SU-DHL-6 (cell line): ENCODE data around the gene RBM20.

Source experiments
- EZH2phosphoT487 ChIP-seq: fragments of 200-600 bp; sonication (generic), shearing (Covaris generic); conservative IDR thresholded peaks from 2 replicates; pipeline ENCODE4 v1.6.1; 2018; ENCODE audit warnings: mild to moderate bottlenecking, antibody characterized with exemption, low read length, moderate library complexity, mixed read lengths
- TF ChIP-seq, protein P1 (sequence below): fragments of 200-600 bp; sonication (generic); IDR thresholded peaks from one replicate; pipeline ENCODE4 v1.5.1; 2017; ENCODE audit warnings: antibody characterized with exemption, mild to moderate bottlenecking, low read length, moderate library complexity; ENCODE audit not compliant: insufficient read depth, poor library complexity, severe bottlenecking

DNA sequence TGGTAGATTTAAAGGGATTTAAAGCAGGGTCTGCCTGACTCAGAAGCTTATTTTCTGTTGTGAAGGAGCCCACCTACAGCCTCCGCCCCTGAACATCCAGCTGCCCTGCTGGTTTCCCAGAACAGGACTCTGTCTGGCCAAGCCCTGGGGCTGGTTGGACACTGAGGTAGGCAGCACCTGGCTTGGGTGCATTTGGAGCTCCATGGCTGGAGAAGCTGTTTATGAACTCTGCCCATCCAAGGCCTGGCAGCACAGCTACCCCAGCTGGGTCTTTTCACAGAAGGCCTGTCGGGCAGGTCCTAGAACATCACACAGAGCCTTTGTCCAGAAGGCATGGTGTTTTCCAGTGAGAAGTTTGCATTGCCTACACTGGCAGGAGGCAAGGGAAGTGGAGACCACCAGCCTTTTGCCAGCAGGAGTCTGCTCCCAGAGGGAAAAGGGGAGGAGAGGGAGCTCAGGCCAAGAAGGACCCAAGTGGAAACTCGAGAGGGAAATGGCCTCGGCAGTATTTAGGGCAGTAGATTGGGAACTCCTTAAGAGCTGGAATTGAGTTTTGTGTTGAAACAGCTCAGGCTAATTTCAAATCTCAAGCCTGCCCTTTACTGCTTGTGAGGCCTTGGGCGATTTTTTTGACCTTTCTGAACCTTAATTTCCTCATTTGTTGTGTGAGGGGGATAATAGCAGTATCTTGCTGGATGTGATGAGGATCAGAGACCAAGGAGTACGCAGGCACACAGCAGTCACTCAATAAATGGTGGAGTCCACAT is 215.3 kb downstream of the RBM20 start:
- TF ChIP-seq, protein P1, sequence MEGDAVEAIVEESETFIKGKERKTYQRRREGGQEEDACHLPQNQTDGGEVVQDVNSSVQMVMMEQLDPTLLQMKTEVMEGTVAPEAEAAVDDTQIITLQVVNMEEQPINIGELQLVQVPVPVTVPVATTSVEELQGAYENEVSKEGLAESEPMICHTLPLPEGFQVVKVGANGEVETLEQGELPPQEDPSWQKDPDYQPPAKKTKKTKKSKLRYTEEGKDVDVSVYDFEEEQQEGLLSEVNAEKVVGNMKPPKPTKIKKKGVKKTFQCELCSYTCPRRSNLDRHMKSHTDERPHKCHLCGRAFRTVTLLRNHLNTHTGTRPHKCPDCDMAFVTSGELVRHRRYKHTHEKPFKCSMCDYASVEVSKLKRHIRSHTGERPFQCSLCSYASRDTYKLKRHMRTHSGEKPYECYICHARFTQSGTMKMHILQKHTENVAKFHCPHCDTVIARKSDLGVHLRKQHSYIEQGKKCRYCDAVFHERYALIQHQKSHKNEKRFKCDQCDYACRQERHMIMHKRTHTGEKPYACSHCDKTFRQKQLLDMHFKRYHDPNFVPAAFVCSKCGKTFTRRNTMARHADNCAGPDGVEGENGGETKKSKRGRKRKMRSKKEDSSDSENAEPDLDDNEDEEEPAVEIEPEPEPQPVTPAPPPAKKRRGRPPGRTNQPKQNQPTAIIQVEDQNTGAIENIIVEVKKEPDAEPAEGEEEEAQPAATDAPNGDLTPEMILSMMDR = no peak
- TF ChIP-seq EZH2phosphoT487 = no peak
